ENCODE data around the gene HSPA5.

DNA sequence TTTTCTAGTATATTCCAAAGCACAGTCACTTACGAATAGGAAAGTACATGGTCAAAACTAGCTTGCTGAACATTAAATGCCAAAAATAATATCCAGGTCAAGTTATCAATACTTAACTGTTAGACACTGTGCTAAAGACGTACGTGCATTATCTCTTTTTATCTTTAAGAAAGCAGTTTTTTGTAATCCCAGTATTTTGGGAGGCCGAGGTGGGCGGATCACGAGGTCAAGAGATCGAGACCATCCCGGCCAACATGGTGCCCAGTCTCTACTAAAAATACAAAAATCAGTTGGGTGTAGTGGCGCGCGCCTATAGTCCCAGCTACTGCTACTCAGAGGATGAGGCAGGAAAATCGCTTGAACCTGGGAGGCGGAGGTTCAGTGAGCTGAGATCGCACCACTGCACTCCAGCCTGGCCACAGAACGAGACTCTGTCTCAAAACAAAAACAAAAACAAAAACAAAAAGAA is 2.7 kb upstream of the HSPA5 start:
- TF ChIP-seq, protein P1, sequence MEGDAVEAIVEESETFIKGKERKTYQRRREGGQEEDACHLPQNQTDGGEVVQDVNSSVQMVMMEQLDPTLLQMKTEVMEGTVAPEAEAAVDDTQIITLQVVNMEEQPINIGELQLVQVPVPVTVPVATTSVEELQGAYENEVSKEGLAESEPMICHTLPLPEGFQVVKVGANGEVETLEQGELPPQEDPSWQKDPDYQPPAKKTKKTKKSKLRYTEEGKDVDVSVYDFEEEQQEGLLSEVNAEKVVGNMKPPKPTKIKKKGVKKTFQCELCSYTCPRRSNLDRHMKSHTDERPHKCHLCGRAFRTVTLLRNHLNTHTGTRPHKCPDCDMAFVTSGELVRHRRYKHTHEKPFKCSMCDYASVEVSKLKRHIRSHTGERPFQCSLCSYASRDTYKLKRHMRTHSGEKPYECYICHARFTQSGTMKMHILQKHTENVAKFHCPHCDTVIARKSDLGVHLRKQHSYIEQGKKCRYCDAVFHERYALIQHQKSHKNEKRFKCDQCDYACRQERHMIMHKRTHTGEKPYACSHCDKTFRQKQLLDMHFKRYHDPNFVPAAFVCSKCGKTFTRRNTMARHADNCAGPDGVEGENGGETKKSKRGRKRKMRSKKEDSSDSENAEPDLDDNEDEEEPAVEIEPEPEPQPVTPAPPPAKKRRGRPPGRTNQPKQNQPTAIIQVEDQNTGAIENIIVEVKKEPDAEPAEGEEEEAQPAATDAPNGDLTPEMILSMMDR (conservative IDR thresholded peaks at IDR 0.05; ENCODE audit: low read length) = no peak
- TF ChIP-seq EZH2phosphoT487 (IDR thresholded peaks at IDR 0.05; ENCODE audit: borderline replicate concordance) = no peak
